Activated CD4-positive, alpha-beta T cell treated with anti-CD3 and anti-CD28 coated beads for 36 hours (primary cell): ENCODE data around the gene KAZN. TPM values are rescaled to one million over a fixed set of nuclear protein-coding genes. Genes with fewer than 3 reads are reported as not detected.

Experiments
- ATAC-seq: fragments of 200-7000 bp; cut with Tn5 transposase; one replicate; pipeline ENCODE4 v1.10.0; 2021; ENCODE audit warnings: mild to moderate bottlenecking, moderate library complexity
- CTCF ChIA-PET: fragments of 350-600 bp; sonication (Branson Sonifier 250); formaldehyde crosslinking; loops from one replicate; lab custom pipeline; 2021; ENCODE audit warnings: antibody characterized with exemption; lab: Charles Lee
- POLR2A ChIA-PET: fragments of 350-600 bp; sonication (Branson Sonifier 250); formaldehyde crosslinking; loops from one replicate; lab custom pipeline; 2021; ENCODE audit warnings: antibody characterized with exemption, inconsistent platforms; lab: Charles Lee
- DNase-seq: peaks from one replicate; pipeline ENCODE4 v3.0.0-alpha.2; 2020
- H3K27ac Mint-ChIP-seq: one replicate; pipeline ENCODE4 v1.8.0; 2021; ENCODE audit warnings: mixed read lengths
- H3K27me3 Mint-ChIP-seq: one replicate; pipeline ENCODE4 v1.8.0; 2021; ENCODE audit warnings: mixed read lengths
- H3K36me3 Mint-ChIP-seq: one replicate; pipeline ENCODE4 v1.8.0; 2021; ENCODE audit warnings: low read depth, mixed read lengths
- H3K4me1 Mint-ChIP-seq: one replicate; pipeline ENCODE4 v1.8.0; 2021; ENCODE audit warnings: mixed read lengths
- H3K4me3 Mint-ChIP-seq: one replicate; pipeline ENCODE4 v1.8.0; 2021; ENCODE audit warnings: mild to moderate bottlenecking, moderate library complexity, mixed read lengths
- H3K9me3 Mint-ChIP-seq: one replicate; pipeline ENCODE4 v1.8.0; 2021; ENCODE audit warnings: low read depth, mixed read lengths
- intact Hi-C, 2 experiments: fragments of 100-400 bp; cut with DNase I in 1 of 2; cut with micrococcal nuclease in 1 of 2; formaldehyde crosslinking; loops; one replicate each; pipeline versions ENCODE4 v1.14.2 to v1.15.1; 2022 to 2024; cut with DNase I, micrococcal nuclease
- total RNA-seq, 2 experiments: library from RNA; stranded (reverse); gene quantifications; one replicate each; pipeline ENCODE4 v1.2.3, GENCODE V29; 2021

The KAZN gene
- total RNA-seq, 2 experiments from 2014 or later: 0.89 to 0.90 TPM

DNA sequence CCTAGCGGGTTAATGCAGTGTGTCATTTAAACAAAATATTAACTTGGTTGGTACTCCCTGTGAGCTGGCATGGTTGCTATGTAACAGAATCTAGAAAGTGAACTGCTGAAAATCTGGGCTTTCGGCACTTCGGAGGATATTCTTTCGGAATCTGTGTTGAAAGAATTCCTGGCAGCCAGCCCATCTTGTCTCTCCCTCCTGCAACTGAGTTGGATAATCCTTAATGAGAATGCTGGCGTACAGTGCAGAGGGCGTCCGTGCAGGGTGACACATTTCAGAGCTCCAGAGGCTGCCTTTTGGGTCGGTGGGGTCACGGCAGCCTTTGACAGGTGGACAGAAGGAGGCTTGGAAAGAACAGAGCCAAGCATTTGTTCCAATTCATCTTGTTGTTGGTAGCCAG lies 3.7 kb downstream of the KAZN start:
- ChIA-PET POLR2A (no interaction called here), CTCF (no interaction called here)
- Mint-ChIP-seq H3K4me1 (peaks cover 9% of the 10 kb centered on the region), H3K27me3 (peaks cover 34% of the 10 kb centered on the region), H3K36me3 (no peaks in the 10 kb centered on the region), H3K9me3 (no peaks in the 10 kb centered on the region), H3K4me3 (no peak overlapping the region), H3K27ac (no peak overlapping the region)
- DNase-seq (no peak), ATAC-seq (no peak)
- intact Hi-C loops: no loop called here

DNA sequence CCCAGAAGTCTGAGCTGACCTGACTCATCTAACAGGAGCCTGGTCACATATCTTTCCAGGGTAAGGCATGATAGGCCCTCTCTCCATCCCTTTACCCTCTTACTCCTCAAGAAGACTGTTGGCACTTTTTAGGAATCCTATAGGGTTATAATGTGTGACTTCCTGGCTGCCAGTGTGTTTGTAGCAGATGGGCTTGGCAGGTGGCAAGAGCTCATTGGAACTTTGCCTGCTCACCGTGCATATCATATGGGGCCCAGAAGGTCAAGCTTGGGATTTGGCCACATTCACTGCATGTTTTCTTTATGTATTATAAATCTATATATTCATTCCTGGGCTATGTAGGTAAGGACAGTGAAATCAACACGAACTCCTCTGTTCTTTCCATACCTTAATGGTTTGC lies 5.2 kb downstream of the KAZN start:
- intact Hi-C loops: no loop called here
- no peak for ATAC-seq
- Mint-ChIP-seq H3K4me1 (peaks cover 9% of the 10 kb centered on the region), H3K9me3 (no peaks in the 10 kb centered on the region), H3K36me3 (no peaks in the 10 kb centered on the region), H3K27ac (no peak overlapping the region), H3K4me3 (no peak overlapping the region), H3K27me3 (peaks cover 25% of the 10 kb centered on the region)
- ChIA-PET POLR2A (no interaction called here), CTCF (no interaction called here)
- no peak for DNase-seq

DNA sequence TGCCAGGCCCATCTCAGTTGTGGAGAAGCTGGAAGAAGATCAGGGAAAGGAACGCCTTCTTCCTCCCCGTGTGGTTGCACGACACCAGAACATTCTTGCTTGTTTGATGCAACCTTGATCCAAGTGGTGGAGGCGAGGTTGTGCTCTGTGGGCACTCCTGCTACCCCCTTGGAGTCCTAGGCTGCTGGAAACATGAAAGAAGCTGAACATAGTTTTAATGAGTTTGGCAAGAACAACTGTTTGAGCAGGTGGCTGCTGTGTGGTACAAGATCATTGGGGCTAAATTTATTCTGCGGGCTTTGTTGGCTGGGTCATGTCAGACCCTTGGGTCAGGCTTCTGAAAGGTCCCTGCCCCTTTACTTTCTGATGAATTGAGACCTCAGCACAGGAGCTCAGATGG lies 5.9 kb downstream of the KAZN start:
- no peak for DNase-seq
- intact Hi-C loops: no loop called here
- ChIA-PET POLR2A (no interaction called here), CTCF (interaction anchor here (0.6 kb wide), 1 partner anchor 18 kb away, joined by 3 read pairs; no protein-coding TSS in a partner anchor)
- Mint-ChIP-seq H3K27me3 (peaks cover 28% of the 10 kb centered on the region), H3K9me3 (no peaks in the 10 kb centered on the region), H3K4me1 (peaks cover 9% of the 10 kb centered on the region), H3K36me3 (no peaks in the 10 kb centered on the region), H3K27ac (no peak overlapping the region), H3K4me3 (no peak overlapping the region)
- no peak for ATAC-seq

DNA sequence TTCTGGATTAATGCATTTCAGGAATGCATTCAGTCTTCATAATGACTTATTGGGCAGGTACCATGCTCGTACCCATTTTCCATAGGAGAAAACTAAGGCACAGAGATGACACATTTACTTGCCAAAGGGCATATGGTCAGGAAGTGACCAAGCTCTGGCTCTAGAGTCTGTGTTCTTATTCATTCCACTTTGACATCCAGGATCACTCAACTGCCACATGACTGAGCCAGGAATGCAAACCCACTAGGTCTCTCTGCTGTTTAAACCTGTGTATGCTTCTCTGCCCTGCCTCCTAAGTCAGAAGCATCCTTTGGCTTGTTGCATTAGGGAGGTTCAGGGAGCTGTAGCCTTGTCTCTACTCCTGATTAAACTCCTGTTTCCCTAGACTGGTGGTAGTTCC lies 7.5 kb downstream of the KAZN start:
- no peak overlapping the region for H3K4me3 Mint-ChIP-seq
- CTCF ChIA-PET: no interaction called here
- H3K36me3 Mint-ChIP-seq: no peaks in the 10 kb centered on the region
- intact Hi-C loops: no loop called here
- ATAC-seq (no peak), DNase-seq (no peak)
- peaks cover 15% of the 10 kb centered on the region for H3K27me3 Mint-ChIP-seq
- POLR2A ChIA-PET: no interaction called here
- no peaks in the 10 kb centered on the region for H3K4me1 Mint-ChIP-seq
- H3K27ac Mint-ChIP-seq: no peak overlapping the region
- H3K9me3 Mint-ChIP-seq: no peaks in the 10 kb centered on the region

DNA sequence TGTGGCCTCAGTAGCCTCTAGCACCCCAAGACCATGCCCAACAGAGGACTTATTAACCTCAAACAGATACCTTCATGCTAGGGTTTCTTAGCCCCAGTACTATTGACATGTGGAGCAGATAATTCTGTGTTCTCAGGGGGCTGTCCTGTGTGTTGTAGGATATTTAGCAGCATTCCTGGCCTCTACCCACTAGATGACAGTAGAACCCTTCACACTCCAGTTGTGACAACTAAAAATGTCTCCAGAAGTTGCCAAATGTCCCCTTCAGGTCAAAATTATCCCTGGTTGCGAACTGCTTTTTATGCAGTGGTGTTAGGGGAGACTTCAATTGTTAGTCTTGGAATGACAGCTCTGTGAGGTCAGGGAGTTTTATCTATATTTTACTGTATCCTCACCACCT lies 8.1 kb downstream of the KAZN start:
- no peak overlapping the region for H3K4me3 Mint-ChIP-seq
- intact Hi-C loops: no loop called here
- no peaks in the 10 kb centered on the region for H3K9me3 Mint-ChIP-seq
- H3K27ac Mint-ChIP-seq: no peak overlapping the region
- H3K27me3 Mint-ChIP-seq: peaks cover 10% of the 10 kb centered on the region
- DNase-seq: no peak
- no peaks in the 10 kb centered on the region for H3K36me3 Mint-ChIP-seq
- ATAC-seq: no peak
- POLR2A ChIA-PET: no interaction called here
- CTCF ChIA-PET: interaction anchor here (0.9 kb wide), 1 partner anchor 11 kb away, joined by 3 read pairs; no protein-coding TSS in a partner anchor
- H3K4me1 Mint-ChIP-seq: no peaks in the 10 kb centered on the region

DNA sequence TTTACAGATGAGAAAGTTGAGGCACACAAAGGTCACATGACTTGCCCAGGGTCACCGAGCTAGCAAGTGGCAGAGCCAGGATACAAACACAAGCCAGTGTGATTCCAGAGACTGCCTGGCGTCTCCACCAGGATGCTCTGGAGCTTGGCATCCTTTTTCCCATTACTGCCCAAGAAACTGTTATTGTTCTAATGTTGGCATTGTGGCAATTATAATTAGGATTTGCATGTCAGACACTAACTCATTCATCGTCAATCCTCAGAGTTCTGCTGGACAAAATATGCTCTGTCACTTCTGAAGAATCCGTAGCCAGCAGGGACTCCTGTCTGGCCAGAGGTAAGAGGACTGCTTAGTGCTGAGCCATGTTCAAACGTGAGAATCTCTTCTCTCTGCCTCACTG lies 8.8 kb downstream of the KAZN start:
- no peaks in the 10 kb centered on the region for H3K9me3 Mint-ChIP-seq
- H3K4me1 Mint-ChIP-seq: no peaks in the 10 kb centered on the region
- CTCF ChIA-PET: interaction anchor here (0.9 kb wide), 1 partner anchor 10 kb away, joined by 3 read pairs; no protein-coding TSS in a partner anchor
- DNase-seq (no peak), ATAC-seq (no peak)
- POLR2A ChIA-PET: no interaction called here
- no peaks in the 10 kb centered on the region for H3K36me3 Mint-ChIP-seq
- peaks cover 9% of the 10 kb centered on the region for H3K27me3 Mint-ChIP-seq
- no peak overlapping the region for H3K27ac Mint-ChIP-seq
- intact Hi-C loops: no loop called here
- no peak overlapping the region for H3K4me3 Mint-ChIP-seq

DNA sequence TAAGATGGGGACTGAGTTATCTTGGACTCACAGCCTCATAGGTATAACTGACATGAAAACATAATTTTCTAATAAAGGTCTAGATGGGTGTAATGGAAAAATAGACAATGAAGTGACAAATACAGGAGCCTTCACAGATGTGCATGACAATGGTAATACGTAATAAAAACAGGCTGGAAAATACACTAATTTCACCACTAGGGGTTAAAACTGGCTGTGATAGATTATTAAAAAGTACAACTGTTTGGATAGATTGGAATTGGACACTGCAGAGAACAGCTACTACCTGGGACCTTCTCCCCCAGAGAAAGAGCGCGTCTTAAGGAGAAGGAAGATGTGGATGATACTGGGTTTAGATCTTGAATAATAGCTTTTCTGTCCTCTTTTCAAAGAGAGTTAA lies 9.8 kb downstream of the KAZN start:
- CTCF ChIA-PET: no interaction called here
- Mint-ChIP-seq H3K4me3 (no peak overlapping the region), H3K9me3 (no peaks in the 10 kb centered on the region), H3K27ac (no peak overlapping the region), H3K4me1 (no peaks in the 10 kb centered on the region), H3K36me3 (no peaks in the 10 kb centered on the region), H3K27me3 (peaks cover 9% of the 10 kb centered on the region)
- DNase-seq: no peak
- POLR2A ChIA-PET: no interaction called here
- intact Hi-C loops: no loop called here
- ATAC-seq: no peak

DNA sequence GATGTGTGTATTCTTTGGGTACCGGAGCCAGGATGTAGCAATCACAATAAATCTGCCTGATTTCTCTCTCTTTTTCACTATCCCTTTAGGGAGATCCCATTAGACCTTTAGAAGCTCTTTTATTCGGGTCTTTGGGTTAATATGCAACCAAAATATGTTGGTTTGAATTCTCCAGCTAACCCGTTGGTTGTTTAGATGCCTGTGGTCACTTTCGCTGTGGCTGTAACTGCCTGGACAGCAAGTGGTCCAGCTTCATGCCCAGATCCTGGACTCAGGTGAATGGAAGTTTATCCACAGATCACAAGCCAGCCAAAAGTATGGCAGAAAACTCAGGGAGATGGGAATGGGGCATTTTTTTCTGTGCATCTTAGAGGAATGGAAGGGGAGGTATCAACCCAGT lies 12.3 kb downstream of the KAZN start:
- no peaks in the 10 kb centered on the region for H3K4me1 Mint-ChIP-seq
- DNase-seq (no peak), ATAC-seq (no peak)
- H3K27me3 Mint-ChIP-seq: peaks cover 10% of the 10 kb centered on the region
- ChIA-PET CTCF (interaction anchor here (0.7 kb wide), 1 partner anchor 19 kb away, joined by 5 read pairs; no protein-coding TSS in a partner anchor), POLR2A (no interaction called here)
- no peak overlapping the region for H3K4me3 Mint-ChIP-seq
- intact Hi-C loops: no loop called here
- no peaks in the 10 kb centered on the region for H3K9me3 Mint-ChIP-seq
- H3K27ac Mint-ChIP-seq: no peak overlapping the region
- H3K36me3 Mint-ChIP-seq: no peaks in the 10 kb centered on the region

DNA sequence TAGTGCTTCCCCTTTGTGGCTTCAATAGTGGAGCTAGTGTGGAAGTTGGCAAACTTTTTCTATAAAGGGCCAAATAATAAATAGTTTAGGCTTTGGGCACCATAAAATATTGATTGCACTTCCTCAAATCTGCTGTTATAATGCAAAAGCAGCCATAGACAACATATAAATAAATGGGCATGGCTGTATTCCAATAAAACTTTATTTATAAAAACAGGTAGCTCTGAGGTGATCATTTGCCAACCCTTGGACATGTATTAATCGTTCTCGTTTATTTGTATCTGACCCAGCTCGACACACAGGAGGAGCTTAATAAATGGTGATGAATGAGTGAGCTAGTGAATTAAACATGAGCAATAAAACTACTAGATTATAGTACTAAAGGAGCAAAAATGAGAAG lies 13.3 kb downstream of the KAZN start:
- peaks cover 9% of the 10 kb centered on the region for H3K27me3 Mint-ChIP-seq
- DNase-seq (no peak), ATAC-seq (no peak)
- H3K27ac Mint-ChIP-seq: no peak overlapping the region
- no peaks in the 10 kb centered on the region for H3K4me1 Mint-ChIP-seq
- no peaks in the 10 kb centered on the region for H3K9me3 Mint-ChIP-seq
- POLR2A ChIA-PET: no interaction called here
- H3K36me3 Mint-ChIP-seq: no peaks in the 10 kb centered on the region
- H3K4me3 Mint-ChIP-seq: no peak overlapping the region
- intact Hi-C loops: no loop called here
- CTCF ChIA-PET: no interaction called here

DNA sequence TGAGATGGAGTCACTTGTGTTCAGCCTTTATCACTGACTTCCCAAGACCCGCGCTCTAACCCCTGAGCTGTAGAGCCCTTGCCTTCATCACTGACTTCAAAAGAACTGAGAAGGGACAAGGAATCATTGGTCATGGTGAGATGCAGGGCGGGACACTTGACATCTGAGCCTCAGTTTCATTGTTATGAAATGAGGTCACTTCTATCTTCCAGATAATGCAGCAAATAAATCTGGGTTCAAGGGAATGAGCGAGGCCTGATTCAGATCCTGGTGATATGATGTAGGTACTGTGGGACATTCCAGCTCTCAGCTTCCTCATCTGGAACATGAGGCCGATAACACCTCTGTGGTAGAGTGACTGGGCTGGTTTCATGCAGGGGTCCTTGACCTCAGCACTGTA lies 13.8 kb downstream of the KAZN start:
- Mint-ChIP-seq H3K4me1 (no peaks in the 10 kb centered on the region), H3K27ac (no peak overlapping the region), H3K9me3 (no peaks in the 10 kb centered on the region), H3K27me3 (peaks cover 6% of the 10 kb centered on the region), H3K36me3 (no peaks in the 10 kb centered on the region), H3K4me3 (no peak overlapping the region)
- POLR2A ChIA-PET: no interaction called here
- CTCF ChIA-PET: no interaction called here
- intact Hi-C loops: no loop called here
- ATAC-seq (no peak), DNase-seq (no peak)

DNA sequence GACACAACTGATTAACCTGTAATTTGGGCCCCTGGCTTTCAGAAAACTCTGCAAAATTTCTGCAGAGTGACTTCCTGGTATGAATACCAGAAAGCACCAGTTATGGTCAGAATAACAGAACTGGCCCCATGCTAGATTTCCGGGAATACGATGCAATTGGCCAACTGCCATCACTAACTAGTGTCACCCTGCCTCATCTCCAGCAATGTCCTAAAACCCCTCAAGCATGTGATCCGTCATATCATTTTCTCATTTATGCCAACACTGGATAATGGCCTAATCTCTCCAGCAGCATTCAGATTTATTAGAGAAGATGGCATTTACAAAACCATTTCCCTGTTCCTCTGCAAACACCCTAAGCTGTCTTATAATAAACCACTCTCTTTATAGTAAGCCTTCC lies 15.4 kb downstream of the KAZN start:
- CTCF ChIA-PET: no interaction called here
- no peak overlapping the region for H3K4me3 Mint-ChIP-seq
- H3K4me1 Mint-ChIP-seq: no peaks in the 10 kb centered on the region
- ATAC-seq: no peak
- intact Hi-C loops: no loop called here
- POLR2A ChIA-PET: no interaction called here
- H3K36me3 Mint-ChIP-seq: no peaks in the 10 kb centered on the region
- peaks cover 2% of the 10 kb centered on the region for H3K9me3 Mint-ChIP-seq
- no peak overlapping the region for H3K27ac Mint-ChIP-seq
- DNase-seq: no peak
- peaks cover 4% of the 10 kb centered on the region for H3K27me3 Mint-ChIP-seq

DNA sequence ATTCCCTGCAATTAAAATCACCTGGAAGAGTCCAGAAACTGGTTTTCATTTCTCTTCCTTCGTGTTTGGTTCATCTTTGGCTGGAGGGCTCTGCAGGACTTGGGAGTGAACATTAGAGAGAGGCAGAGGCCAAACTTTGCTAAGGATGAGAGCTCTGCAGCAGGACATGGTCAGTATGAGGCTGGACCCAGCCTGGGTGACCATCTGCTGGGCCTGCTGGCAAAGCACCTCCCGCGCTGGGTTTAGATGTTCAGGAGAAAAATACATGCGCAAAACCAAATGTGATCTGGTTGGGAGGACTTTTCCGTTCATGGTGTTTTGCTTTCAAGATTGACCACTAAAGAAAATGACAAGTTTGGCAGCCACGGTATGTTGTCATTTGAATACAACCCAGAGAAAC lies 15.9 kb downstream of the KAZN start:
- Mint-ChIP-seq H3K27me3 (peaks cover 3% of the 10 kb centered on the region), H3K9me3 (peaks cover 2% of the 10 kb centered on the region), H3K4me1 (no peaks in the 10 kb centered on the region), H3K27ac (no peak overlapping the region), H3K4me3 (no peak overlapping the region), H3K36me3 (no peaks in the 10 kb centered on the region)
- ChIA-PET CTCF (no interaction called here), POLR2A (no interaction called here)
- intact Hi-C loops: no loop called here
- ATAC-seq (no peak), DNase-seq (no peak)
